Peyer's patch (tissue), 4 donors: ENCODE data around the gene NANS.

Source experiments
- POLR2A ChIP-seq, 2 donors: fragments of 450-650 bp; IDR thresholded peaks; one replicate each; pipeline ENCODE4 v1.5.1; 2017; ENCODE audit warnings: antibody characterized with exemption in 2 of 2, mild to moderate bottlenecking in 2 of 2, moderate library complexity in 2 of 2
- TF ChIP-seq, protein P1 (sequence below), 6 experiments: fragments of 450-650 bp in 4 of 6; fragments of 200-600 bp in 2 of 6; sonication (generic) in 1 of 6; IDR thresholded peaks; one replicate each; pipeline ENCODE4 v1.5.1; 2017 to 2019; ENCODE audit warnings: antibody characterized with exemption in 6 of 6, mild to moderate bottlenecking in 3 of 6, moderate library complexity in 1 of 6

DNA sequence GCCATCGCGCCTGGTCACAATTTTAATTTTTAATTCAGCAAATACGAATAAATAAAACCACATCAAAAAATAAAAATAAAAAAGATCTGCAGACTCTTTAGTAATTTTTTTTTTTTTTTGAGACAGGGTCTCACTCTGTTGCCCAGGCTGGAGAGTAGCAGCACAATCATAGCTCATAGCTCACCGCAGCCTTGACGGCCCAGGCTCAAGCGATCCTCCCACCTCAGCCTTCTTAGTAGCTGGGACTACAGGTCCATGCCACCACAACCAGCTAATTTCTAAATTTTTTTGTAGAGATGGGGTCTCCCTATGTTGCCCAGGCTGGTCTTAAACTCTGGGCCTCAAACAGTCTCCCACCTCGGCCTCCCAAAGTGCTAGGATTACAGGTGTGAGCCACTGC lies 14.2 kb downstream of the NANS start:
- TF ChIP-seq, protein P1, sequence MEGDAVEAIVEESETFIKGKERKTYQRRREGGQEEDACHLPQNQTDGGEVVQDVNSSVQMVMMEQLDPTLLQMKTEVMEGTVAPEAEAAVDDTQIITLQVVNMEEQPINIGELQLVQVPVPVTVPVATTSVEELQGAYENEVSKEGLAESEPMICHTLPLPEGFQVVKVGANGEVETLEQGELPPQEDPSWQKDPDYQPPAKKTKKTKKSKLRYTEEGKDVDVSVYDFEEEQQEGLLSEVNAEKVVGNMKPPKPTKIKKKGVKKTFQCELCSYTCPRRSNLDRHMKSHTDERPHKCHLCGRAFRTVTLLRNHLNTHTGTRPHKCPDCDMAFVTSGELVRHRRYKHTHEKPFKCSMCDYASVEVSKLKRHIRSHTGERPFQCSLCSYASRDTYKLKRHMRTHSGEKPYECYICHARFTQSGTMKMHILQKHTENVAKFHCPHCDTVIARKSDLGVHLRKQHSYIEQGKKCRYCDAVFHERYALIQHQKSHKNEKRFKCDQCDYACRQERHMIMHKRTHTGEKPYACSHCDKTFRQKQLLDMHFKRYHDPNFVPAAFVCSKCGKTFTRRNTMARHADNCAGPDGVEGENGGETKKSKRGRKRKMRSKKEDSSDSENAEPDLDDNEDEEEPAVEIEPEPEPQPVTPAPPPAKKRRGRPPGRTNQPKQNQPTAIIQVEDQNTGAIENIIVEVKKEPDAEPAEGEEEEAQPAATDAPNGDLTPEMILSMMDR (IDR thresholded peaks at IDR 0.05): no peak
- TF ChIP-seq POLR2A (IDR thresholded peaks at IDR 0.05): no peak
